ENCODE data around the gene CMTM3.

Gene CMTM3

GRCh38 chr16:66641387-66641786 is 36.9 kb downstream of the CMTM3 start:
- Histone ChIP-seq H3K36me3 (ENCODE audit: insufficient read depth) (no peaks in the 10 kb centered on the region), H4K20me1 (ENCODE audit: insufficient read depth) (no peaks in the 10 kb centered on the region), H3K9ac (no peak overlapping the region), H3K4me2 (no peak overlapping the region), H3K27ac (no peak overlapping the region), H3K4me1 (ENCODE audit: low read depth, poor library complexity, severe bottlenecking) (no peaks in the 10 kb centered on the region), H2AFZ (ENCODE audit: low read depth) (no peak overlapping the region), H3K27me3 (ENCODE audit: insufficient read depth, low read depth) (no peaks in the 10 kb centered on the region), H3K79me2 (ENCODE audit: insufficient read depth, low read depth) (no peaks in the 10 kb centered on the region), H3K4me3 (IDR thresholded peaks at IDR 0.05; ENCODE audit: insufficient read depth, low read depth, low read length) (no peak overlapping the region)
- no peak for TF ChIP-seq CTCF (conservative IDR thresholded peaks at IDR 0.05; ENCODE audit: low read depth, low read length)

- Histone ChIP-seq H3K4me1 (ENCODE audit: low read depth, poor library complexity, severe bottlenecking) (peaks cover 18% of the 10 kb centered on the region), H3K4me2 (no peak overlapping the region), H3K36me3 (ENCODE audit: insufficient read depth) (no peaks in the 10 kb centered on the region), H4K20me1 (ENCODE audit: insufficient read depth) (no peaks in the 10 kb centered on the region), H3K4me3 (IDR thresholded peaks at IDR 0.05; ENCODE audit: insufficient read depth, low read depth, low read length) (no peak overlapping the region), H3K79me2 (ENCODE audit: insufficient read depth, low read depth) (no peaks in the 10 kb centered on the region), H3K27me3 (ENCODE audit: insufficient read depth, low read depth) (no peaks in the 10 kb centered on the region), H2AFZ (ENCODE audit: low read depth) (no peak overlapping the region), H3K27ac (no peak overlapping the region), H3K9ac (no peak overlapping the region)
- TF ChIP-seq CTCF (conservative IDR thresholded peaks at IDR 0.05; ENCODE audit: low read depth, low read length): no peak
Measured at GRCh38 chr16:66647866-66648265, 43.4 kb downstream of the CMTM3 start.

GRCh38 chr16:66649167-66649566 is 44.7 kb downstream of the CMTM3 start:
- H3K4me1 ChIP-seq (ENCODE audit: low read depth, poor library complexity, severe bottlenecking): peaks cover 29% of the 10 kb centered on the region
- no peak for TF ChIP-seq CTCF (conservative IDR thresholded peaks at IDR 0.05; ENCODE audit: low read depth, low read length)
- no peaks in the 10 kb centered on the region for H3K36me3 ChIP-seq (ENCODE audit: insufficient read depth)
- H3K27me3 ChIP-seq (ENCODE audit: insufficient read depth, low read depth): no peaks in the 10 kb centered on the region
- no peaks in the 10 kb centered on the region for H3K79me2 ChIP-seq (ENCODE audit: insufficient read depth, low read depth)
- no peaks in the 10 kb centered on the region for H4K20me1 ChIP-seq (ENCODE audit: insufficient read depth)
- H3K4me3 ChIP-seq (IDR thresholded peaks at IDR 0.05; ENCODE audit: insufficient read depth, low read depth, low read length): no peak overlapping the region
- no peak overlapping the region for H2AFZ ChIP-seq (ENCODE audit: low read depth)
- no peak overlapping the region for H3K27ac ChIP-seq
- no peak overlapping the region for H3K9ac ChIP-seq
- no peak overlapping the region for H3K4me2 ChIP-seq

- H3K79me2 ChIP-seq (ENCODE audit: insufficient read depth, low read depth): no peaks in the 10 kb centered on the region
- no peak overlapping the region for H3K4me3 ChIP-seq (IDR thresholded peaks at IDR 0.05; ENCODE audit: insufficient read depth, low read depth, low read length)
- TF ChIP-seq CTCF (conservative IDR thresholded peaks at IDR 0.05; ENCODE audit: low read depth, low read length): no peak
- H3K36me3 ChIP-seq (ENCODE audit: insufficient read depth): no peaks in the 10 kb centered on the region
- H3K4me2 ChIP-seq: no peak overlapping the region
- no peak overlapping the region for H3K9ac ChIP-seq
- H2AFZ ChIP-seq (ENCODE audit: low read depth): no peak overlapping the region
- H3K27me3 ChIP-seq (ENCODE audit: insufficient read depth, low read depth): no peaks in the 10 kb centered on the region
- no peak overlapping the region for H3K27ac ChIP-seq
- H4K20me1 ChIP-seq (ENCODE audit: insufficient read depth): no peaks in the 10 kb centered on the region
- H3K4me1 ChIP-seq (ENCODE audit: low read depth, poor library complexity, severe bottlenecking): peaks cover 29% of the 10 kb centered on the region
Measured at GRCh38 chr16:66649636-66650205, 45.2 kb downstream of the CMTM3 start.
